Measurements from ENCODE around the gene PGPEP1. TPM values are rescaled to one million over a fixed set of nuclear protein-coding genes. Genes with fewer than 3 reads are reported as not detected.

The PGPEP1 gene
- total RNA-seq, 1 experiment from 2014 or later, result 15.8 TPM

DNA sequence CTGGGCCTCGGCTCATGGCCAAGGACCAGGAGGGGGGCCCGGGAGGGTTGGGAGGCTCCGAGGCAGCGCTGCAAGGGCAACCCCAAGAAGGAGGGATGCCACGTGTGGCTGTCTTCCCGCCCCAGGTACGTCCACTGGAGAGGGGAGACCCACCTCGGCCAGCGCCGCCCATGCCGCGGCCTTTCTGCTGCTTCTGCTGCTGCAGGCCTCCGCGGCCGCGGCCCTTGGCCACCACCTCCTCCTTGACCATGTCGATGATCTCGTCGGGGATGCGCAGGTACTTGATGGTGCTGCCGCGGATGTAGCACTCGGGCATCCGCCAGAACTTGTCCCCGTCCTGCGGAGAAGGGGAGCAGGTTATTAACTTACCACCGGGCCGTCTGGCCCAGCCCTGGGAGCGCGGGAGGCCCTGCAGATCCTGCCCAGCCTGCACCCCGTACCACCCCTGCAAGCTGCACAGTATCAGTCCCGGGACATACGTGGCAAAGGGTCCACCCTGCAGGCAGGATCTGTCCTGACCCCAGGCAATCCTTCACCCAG lies 30.8 kb upstream of the PGPEP1 start:
- DNase-seq (ENCODE audit: low spot score), result no peak
- Histone ChIP-seq H3K27ac (ENCODE audit: low read depth, low read length, poor library complexity, severe bottlenecking) (no peak overlapping the region), H3K36me3 (ENCODE audit: insufficient read depth, low read length, poor library complexity, severe bottlenecking) (peaks cover 47% of the 10 kb centered on the region), H3K4me1 (ENCODE audit: insufficient read depth, low read length, poor library complexity, severe bottlenecking) (peaks cover 9% of the 10 kb centered on the region), H3K27me3 (replicated peaks; ENCODE audit: insufficient read depth, low read depth, low read length, poor library complexity) (no peaks in the 10 kb centered on the region), H3K9me3 (ENCODE audit: low read depth, low read length, poor library complexity, severe bottlenecking) (no peaks in the 10 kb centered on the region), H3K4me3 (ENCODE audit: low read depth, low read length, poor library complexity, severe bottlenecking) (no peak overlapping the region)
- intact Hi-C loops (cut with micrococcal nuclease; ENCODE audit: unreplicated experiment), result no loop called here
- no TSS peak for BruUV-seq (replicated peaks)
- ChIA-PET CTCF (no interaction called here), POLR2A (ENCODE audit: low non-redundant PET) (no interaction called here)
- TF ChIP-seq, protein P1, sequence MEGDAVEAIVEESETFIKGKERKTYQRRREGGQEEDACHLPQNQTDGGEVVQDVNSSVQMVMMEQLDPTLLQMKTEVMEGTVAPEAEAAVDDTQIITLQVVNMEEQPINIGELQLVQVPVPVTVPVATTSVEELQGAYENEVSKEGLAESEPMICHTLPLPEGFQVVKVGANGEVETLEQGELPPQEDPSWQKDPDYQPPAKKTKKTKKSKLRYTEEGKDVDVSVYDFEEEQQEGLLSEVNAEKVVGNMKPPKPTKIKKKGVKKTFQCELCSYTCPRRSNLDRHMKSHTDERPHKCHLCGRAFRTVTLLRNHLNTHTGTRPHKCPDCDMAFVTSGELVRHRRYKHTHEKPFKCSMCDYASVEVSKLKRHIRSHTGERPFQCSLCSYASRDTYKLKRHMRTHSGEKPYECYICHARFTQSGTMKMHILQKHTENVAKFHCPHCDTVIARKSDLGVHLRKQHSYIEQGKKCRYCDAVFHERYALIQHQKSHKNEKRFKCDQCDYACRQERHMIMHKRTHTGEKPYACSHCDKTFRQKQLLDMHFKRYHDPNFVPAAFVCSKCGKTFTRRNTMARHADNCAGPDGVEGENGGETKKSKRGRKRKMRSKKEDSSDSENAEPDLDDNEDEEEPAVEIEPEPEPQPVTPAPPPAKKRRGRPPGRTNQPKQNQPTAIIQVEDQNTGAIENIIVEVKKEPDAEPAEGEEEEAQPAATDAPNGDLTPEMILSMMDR (conservative IDR thresholded peaks at IDR 0.05; ENCODE audit: low read depth, low read length), result no peak
- TF ChIP-seq EZH2 (IDR thresholded peaks at IDR 0.05; ENCODE audit: borderline replicate concordance, low read depth, low read length, poor library complexity, severe bottlenecking), result no peak

DNA sequence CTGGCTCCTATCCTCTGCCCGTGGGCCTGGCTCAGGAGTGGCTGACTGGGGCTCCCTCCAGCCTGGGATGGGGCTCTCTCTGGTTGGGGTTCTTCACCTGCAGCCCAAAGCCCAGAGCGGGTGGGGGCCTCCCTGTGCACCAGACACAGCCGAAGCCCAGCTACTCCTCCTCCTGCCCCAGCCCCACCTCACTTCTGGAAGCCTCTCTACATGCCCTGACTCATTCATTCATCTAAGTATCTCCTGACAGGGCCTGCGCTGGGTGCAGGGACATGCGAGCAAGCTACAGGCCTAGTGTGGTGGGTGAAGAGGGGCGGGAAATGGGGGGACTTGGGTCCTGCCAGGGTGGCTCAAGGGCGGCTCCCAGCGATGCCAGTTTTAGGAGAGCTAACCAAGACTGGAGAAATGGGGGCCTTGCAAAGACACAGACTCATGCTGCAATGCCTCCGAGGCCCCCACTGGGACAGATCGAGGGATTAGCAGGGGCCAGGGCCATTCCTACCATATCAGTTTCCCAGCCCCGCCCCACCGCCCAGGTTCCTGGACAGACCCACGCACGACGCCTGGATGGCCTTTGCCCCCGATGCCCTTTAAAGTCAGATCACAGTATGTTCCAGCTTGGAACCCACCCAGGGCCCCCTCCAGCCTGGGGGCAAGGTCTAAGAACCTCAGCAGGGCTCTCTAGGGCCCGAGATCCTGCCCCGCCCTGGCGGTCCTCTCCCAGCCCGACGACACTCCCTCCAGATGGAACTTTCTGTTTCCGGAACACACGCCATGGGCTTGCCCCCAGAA lies 30.1 kb upstream of the PGPEP1 start:
- Histone ChIP-seq H3K27me3 (replicated peaks; ENCODE audit: insufficient read depth, low read depth, low read length, poor library complexity) (no peaks in the 10 kb centered on the region), H3K9me3 (ENCODE audit: low read depth, low read length, poor library complexity, severe bottlenecking) (no peaks in the 10 kb centered on the region), H3K4me3 (ENCODE audit: low read depth, low read length, poor library complexity, severe bottlenecking) (no peak overlapping the region), H3K36me3 (ENCODE audit: insufficient read depth, low read length, poor library complexity, severe bottlenecking) (peaks cover 51% of the 10 kb centered on the region), H3K4me1 (ENCODE audit: insufficient read depth, low read length, poor library complexity, severe bottlenecking) (peaks cover 2% of the 10 kb centered on the region), H3K27ac (ENCODE audit: low read depth, low read length, poor library complexity, severe bottlenecking) (no peak overlapping the region)
- no peak for DNase-seq (ENCODE audit: low spot score)
- ChIA-PET CTCF (no interaction called here), POLR2A (ENCODE audit: low non-redundant PET) (no interaction called here)
- BruUV-seq (replicated peaks), result no TSS peak
- intact Hi-C loops (cut with micrococcal nuclease; ENCODE audit: unreplicated experiment), result no loop called here
- TF ChIP-seq, protein P1 (conservative IDR thresholded peaks at IDR 0.05; ENCODE audit: low read depth, low read length), result no peak
- no peak for TF ChIP-seq EZH2 (IDR thresholded peaks at IDR 0.05; ENCODE audit: borderline replicate concordance, low read depth, low read length, poor library complexity, severe bottlenecking)

DNA sequence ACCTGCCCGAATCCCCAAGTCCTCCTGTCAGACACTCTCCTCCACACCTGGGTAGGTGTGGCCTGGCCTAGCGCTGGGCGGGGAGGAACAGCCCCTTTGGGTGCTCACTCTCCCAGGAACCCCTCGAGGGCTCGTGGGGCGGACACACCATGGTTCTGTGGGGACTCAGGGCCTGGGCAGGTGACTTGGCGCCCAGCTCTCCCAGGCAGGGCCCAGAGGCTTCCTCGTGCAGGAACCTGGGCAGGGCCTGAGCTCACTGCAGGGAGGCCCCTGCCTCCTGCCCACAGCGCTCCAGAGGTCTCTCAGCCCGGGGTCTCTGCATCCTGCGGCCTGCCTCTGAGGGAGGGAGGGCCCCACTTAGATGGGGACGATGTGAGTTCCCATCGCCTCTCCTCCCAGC lies 29.4 kb upstream of the PGPEP1 start:
- intact Hi-C loops (cut with micrococcal nuclease; ENCODE audit: unreplicated experiment), result no loop called here
- POLR2A ChIA-PET (ENCODE audit: low non-redundant PET), result no interaction called here

More for the DNA sequence above, 29.4 kb upstream of the PGPEP1 start:
- H3K36me3 ChIP-seq (ENCODE audit: insufficient read depth, low read length, poor library complexity, severe bottlenecking), result peaks cover 52% of the 10 kb centered on the region
- H3K27ac ChIP-seq (ENCODE audit: low read depth, low read length, poor library complexity, severe bottlenecking), result no peak overlapping the region
- H3K4me3 ChIP-seq (ENCODE audit: low read depth, low read length, poor library complexity, severe bottlenecking), result no peak overlapping the region
- no peaks in the 10 kb centered on the region for H3K9me3 ChIP-seq (ENCODE audit: low read depth, low read length, poor library complexity, severe bottlenecking)
- no TSS peak for BruUV-seq (replicated peaks)
- CTCF ChIA-PET, result no interaction called here
- TF ChIP-seq, protein P1 (conservative IDR thresholded peaks at IDR 0.05; ENCODE audit: low read depth, low read length), result no peak
- no peak for TF ChIP-seq EZH2 (IDR thresholded peaks at IDR 0.05; ENCODE audit: borderline replicate concordance, low read depth, low read length, poor library complexity, severe bottlenecking)
- no peaks in the 10 kb centered on the region for H3K4me1 ChIP-seq (ENCODE audit: insufficient read depth, low read length, poor library complexity, severe bottlenecking)
- DNase-seq (ENCODE audit: low spot score), result no peak
- no peaks in the 10 kb centered on the region for H3K27me3 ChIP-seq (replicated peaks; ENCODE audit: insufficient read depth, low read depth, low read length, poor library complexity)
